Upper lobe of right lung (tissue), 1 donor: ENCODE data around the gene PPP1R16B. TPM values are rescaled to one million over a fixed set of nuclear protein-coding genes. Genes with fewer than 3 reads are reported as not detected.

Experiments
- ATAC-seq: fragments of 200-7000 bp; cut with Tn5 transposase; one replicate; pipeline ENCODE4 v1.9.1; 2020; ENCODE audit warnings: mild to moderate bottlenecking, moderate library complexity
- DNase-seq: peaks from one replicate; pipeline ENCODE4 v3.0.0-alpha.2; 2020
- H3K27ac ChIP-seq: fragments of 200-600 bp; one replicate; pipeline ENCODE4 v1.8.0; 2022
- H3K27me3 ChIP-seq: fragments of 200-600 bp; one replicate; pipeline ENCODE4 v1.8.0; 2022; ENCODE audit warnings: mild to moderate bottlenecking
- H3K36me3 ChIP-seq: fragments of 200-600 bp; one replicate; pipeline ENCODE4 v1.8.0; 2022
- H3K4me1 ChIP-seq: fragments of 200-600 bp; one replicate; pipeline ENCODE4 v1.8.0; 2022
- H3K4me3 ChIP-seq: fragments of 200-600 bp; one replicate; pipeline ENCODE4 v1.8.0; 2022; ENCODE audit warnings: mild to moderate bottlenecking
- H3K9me3 ChIP-seq: fragments of 200-600 bp; one replicate; pipeline ENCODE4 v1.8.0; 2022
- CTCF ChIP-seq: fragments of 200-600 bp; IDR thresholded peaks from one replicate; pipeline ENCODE4 v1.8.0; 2022; ENCODE audit warnings: antibody characterized with exemption
- intact Hi-C: fragments of 100-400 bp; cut with DNase I; formaldehyde crosslinking; loops from one replicate; pipeline ENCODE4 v1.11.0; 2022
- total RNA-seq: library from RNA; stranded (reverse); fragmentation: NEBNext Ultra II Directional; extraction: Animal tissue kit (Norgen Biotek cat#: 25700); gene quantifications from one replicate; pipeline ENCODE4 v1.2.1, GENCODE V29; 2021
- donor health status: DM: no; HTN: yes; CAD: no; lungs with severe emphysema.

PPP1R16B gene
- total RNA-seq, 1 donor from 2014 or later: 22.1 TPM

- no peak for TF ChIP-seq CTCF
- H3K9me3 ChIP-seq: no peaks in the 10 kb centered on the region
These were observed 77.1 kb downstream of the PPP1R16B start for GRCh38 chr20:38882600-38882999.

GRCh38 chr20:38883081-38883980, 77.8 kb downstream of the PPP1R16B start:
- Histone ChIP-seq H3K27ac (no peak overlapping the region), H3K36me3 (no peaks in the 10 kb centered on the region), H3K27me3 (no peaks in the 10 kb centered on the region), H3K9me3 (no peaks in the 10 kb centered on the region), H3K4me1 (peaks cover 13% of the 10 kb centered on the region), H3K4me3 (no peak overlapping the region)
- peak; percentile 13 for ATAC-seq
- intact Hi-C loops: no loop called here
- DNase-seq: peak; percentile 59
- no peak for TF ChIP-seq CTCF

More at GRCh38 chr20:38882600-38882999, 77.1 kb downstream of the PPP1R16B start:
- no peak for ATAC-seq
- no peaks in the 10 kb centered on the region for H3K27me3 ChIP-seq
- intact Hi-C loops: no loop called here
- no peak for DNase-seq
- no peak overlapping the region for H3K27ac ChIP-seq
- peaks cover 13% of the 10 kb centered on the region for H3K4me1 ChIP-seq
- no peaks in the 10 kb centered on the region for H3K36me3 ChIP-seq
- no peak overlapping the region for H3K4me3 ChIP-seq

GRCh38 chr20:38883981-38884733, 78.7 kb downstream of the PPP1R16B start:
- no peaks in the 10 kb centered on the region for H3K27me3 ChIP-seq
- H3K9me3 ChIP-seq: no peaks in the 10 kb centered on the region
- no peak for TF ChIP-seq CTCF
- no peaks in the 10 kb centered on the region for H3K36me3 ChIP-seq
- no peak for ATAC-seq
- DNase-seq: peak; percentile 44
- intact Hi-C loops: no loop called here
- H3K4me3 ChIP-seq: no peak overlapping the region
- H3K27ac ChIP-seq: no peak overlapping the region
- peaks cover 13% of the 10 kb centered on the region for H3K4me1 ChIP-seq

GRCh38 chr20:38885357-38885756, 79.9 kb downstream of the PPP1R16B start:
- intact Hi-C loops: no loop called here

More at GRCh38 chr20:38885357-38885756, 79.9 kb downstream of the PPP1R16B start:
- ATAC-seq (no peak), DNase-seq (peak; percentile 25)
- H3K9me3 ChIP-seq: no peaks in the 10 kb centered on the region
- TF ChIP-seq CTCF: no peak
- H3K4me1 ChIP-seq: peaks cover 13% of the 10 kb centered on the region
- H3K27me3 ChIP-seq: no peaks in the 10 kb centered on the region
- H3K36me3 ChIP-seq: no peaks in the 10 kb centered on the region
- H3K4me3 ChIP-seq: no peak overlapping the region
- no peak overlapping the region for H3K27ac ChIP-seq
